OCI-LY7 (cell line): Measurements from ENCODE around the gene NGDN. TPM values are rescaled to one million over a fixed set of nuclear protein-coding genes. Genes with fewer than 3 reads are reported as not detected.

ENCODE experiments used
- BruUV-seq: library from RNA; stranded (reverse); fragments of 400-500 nt; replicated peaks from 2 replicates; lab custom pipeline; 2021; lab: Mats Ljungman, UMichigan
- CTCF ChIA-PET: fragments of 300-600 bp; sonication (Branson Sonifier 250); formaldehyde crosslinking; loops from one replicate; lab custom pipeline; 2022; ENCODE audit warnings: antibody characterized with exemption; ENCODE audit not compliant: unreplicated experiment; lab: Charles Lee
- POLR2A ChIA-PET: fragments of 300-600 bp; sonication (Branson Sonifier 250); formaldehyde crosslinking; loops from one replicate; lab custom pipeline; 2022; ENCODE audit warnings: antibody characterized with exemption; lab: Charles Lee
- DNase-seq: peaks from one replicate; pipeline ENCODE4 v3.0.0-alpha.2; 2015; ENCODE audit warnings: low spot score
- H2AFZ ChIP-seq: fragments of 200-600 bp; sonication (generic), shearing (Covaris generic); 2 replicates; pipeline ENCODE4 v1.6.1; 2014; ENCODE audit warnings: mild to moderate bottlenecking, antibody characterized with exemption, low read length, moderate library complexity
- H3K27ac ChIP-seq: fragments of 200-600 bp; sonication (generic); 2 replicates; pipeline ENCODE4 v1.5.1; 2014; ENCODE audit warnings: mixed run types, low read depth, mild to moderate bottlenecking, moderate library complexity, low read length, inconsistent platforms; ENCODE audit not compliant: poor library complexity, severe bottlenecking
- H3K36me3 ChIP-seq: fragments of 200-600 bp; sonication (generic); 2 replicates; pipeline ENCODE4 v1.6.1; 2014; ENCODE audit warnings: mild to moderate bottlenecking, antibody characterized with exemption, low read length, moderate library complexity, mixed read lengths; ENCODE audit not compliant: insufficient read depth
- H3K4me1 ChIP-seq: fragments of 200-600 bp; sonication (generic); 2 replicates; pipeline ENCODE4 v1.5.1; 2014; ENCODE audit warnings: mild to moderate bottlenecking, low read length; ENCODE audit not compliant: insufficient read depth, poor library complexity, severe bottlenecking
- H3K4me2 ChIP-seq: fragments of 200-600 bp; sonication (generic); 2 replicates; pipeline ENCODE4 v1.6.1; 2014; ENCODE audit warnings: mild to moderate bottlenecking, low read length
- H3K4me3 ChIP-seq: fragments of 200-600 bp; sonication (generic); 2 replicates; pipeline ENCODE4 v1.5.1; 2014; ENCODE audit warnings: mild to moderate bottlenecking, low read depth, low read length; ENCODE audit not compliant: poor library complexity, severe bottlenecking
- H3K79me2 ChIP-seq: fragments of 200-600 bp; sonication (generic); 2 replicates; pipeline ENCODE4 v1.6.1; 2016; ENCODE audit warnings: low read depth, mild to moderate bottlenecking, low read length, moderate library complexity, mixed read lengths; ENCODE audit not compliant: insufficient read depth
- H3K9me2 ChIP-seq: fragments of 200-600 bp; sonication (generic); 2 replicates; pipeline ENCODE4 v1.6.1; 2016; ENCODE audit warnings: mild to moderate bottlenecking, low read length, mixed read lengths; ENCODE audit not compliant: insufficient read depth
- H3K9me3 ChIP-seq: fragments of 200-600 bp; sonication (generic); 2 replicates; pipeline ENCODE4 v1.6.1; 2014; ENCODE audit warnings: mild to moderate bottlenecking, mixed run types, low read length, mixed read lengths
- H4K20me1 ChIP-seq: fragments of 200-600 bp; sonication (generic); 2 replicates; pipeline ENCODE4 v1.6.1; 2014; ENCODE audit warnings: mild to moderate bottlenecking, antibody characterized with exemption, low read length, moderate library complexity, mixed read lengths; ENCODE audit not compliant: insufficient read depth
- EZH2phosphoT487 ChIP-seq: fragments of 200-600 bp; sonication (generic); IDR thresholded peaks from 2 replicates; pipeline ENCODE4 v1.6.1; 2018; ENCODE audit warnings: low read depth, borderline replicate concordance, mild to moderate bottlenecking, mixed run types, antibody characterized with exemption, low read length, moderate library complexity, mixed read lengths
- intact Hi-C: fragments of 100-400 bp; cut with micrococcal nuclease; formaldehyde crosslinking; loops from one replicate; pipeline ENCODE4 v1.10.0; 2022; ENCODE audit not compliant: unreplicated experiment
- total RNA-seq, 2 experiments: library from RNA; depleted of rRNA in 1 of 2; stranded (reverse); fragments of >200 nt in 1 of 2; shearing (Covaris generic) in 1 of 2; gene quantifications; 2 replicates each; pipeline ENCODE4 v1.2.3, GENCODE V29; 2014 to 2022
- TF ChIP-seq, protein P1 (sequence below): fragments of 200-600 bp; sonication (generic); conservative IDR thresholded peaks from 2 replicates; pipeline ENCODE4 v1.5.1; 2014; ENCODE audit warnings: mild to moderate bottlenecking, antibody characterized with exemption, low read length, moderate library complexity, mixed read lengths

Gene NGDN
- total RNA-seq, 2 experiments from 2014 or later, result 53.6 to 57.5 TPM

DNA sequence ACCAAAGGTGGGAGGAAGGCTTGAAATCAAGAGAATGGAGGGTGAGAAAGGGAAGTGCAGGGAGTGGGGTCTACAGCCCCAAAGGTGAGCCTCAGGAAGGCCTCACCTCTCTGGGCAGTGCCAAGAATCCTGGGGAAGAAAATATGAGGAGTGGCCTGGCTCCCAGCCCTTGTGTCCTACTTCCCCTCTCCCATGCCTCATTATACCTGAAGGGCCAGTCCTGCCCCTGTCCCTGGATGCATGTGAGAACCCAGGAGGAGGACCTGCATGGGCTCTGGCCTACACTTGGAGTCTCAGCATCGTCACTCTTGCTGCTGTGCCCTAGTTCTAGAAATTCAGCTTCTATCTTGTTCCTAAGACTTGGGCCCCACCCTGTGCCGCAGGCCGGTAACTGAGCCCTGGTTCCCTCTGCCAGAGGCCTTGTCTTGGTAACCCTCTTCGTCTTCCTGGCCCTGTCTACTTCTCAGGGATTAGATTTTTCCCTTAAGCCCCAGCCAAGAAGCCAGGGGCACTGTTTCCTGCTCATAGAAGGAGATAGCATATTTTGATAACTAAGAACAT lies 23.1 kb upstream of the NGDN start:
- H3K36me3 ChIP-seq, result no peaks in the 10 kb centered on the region
- no peak overlapping the region for H2AFZ ChIP-seq
- CTCF ChIA-PET, result no interaction called here
- H3K4me2 ChIP-seq, result no peak overlapping the region
- no peaks in the 10 kb centered on the region for H3K9me2 ChIP-seq
- H4K20me1 ChIP-seq, result no peaks in the 10 kb centered on the region
- no peak for DNase-seq
- H3K27ac ChIP-seq, result no peak overlapping the region
- no peak for TF ChIP-seq EZH2phosphoT487
- TF ChIP-seq, protein P1, sequence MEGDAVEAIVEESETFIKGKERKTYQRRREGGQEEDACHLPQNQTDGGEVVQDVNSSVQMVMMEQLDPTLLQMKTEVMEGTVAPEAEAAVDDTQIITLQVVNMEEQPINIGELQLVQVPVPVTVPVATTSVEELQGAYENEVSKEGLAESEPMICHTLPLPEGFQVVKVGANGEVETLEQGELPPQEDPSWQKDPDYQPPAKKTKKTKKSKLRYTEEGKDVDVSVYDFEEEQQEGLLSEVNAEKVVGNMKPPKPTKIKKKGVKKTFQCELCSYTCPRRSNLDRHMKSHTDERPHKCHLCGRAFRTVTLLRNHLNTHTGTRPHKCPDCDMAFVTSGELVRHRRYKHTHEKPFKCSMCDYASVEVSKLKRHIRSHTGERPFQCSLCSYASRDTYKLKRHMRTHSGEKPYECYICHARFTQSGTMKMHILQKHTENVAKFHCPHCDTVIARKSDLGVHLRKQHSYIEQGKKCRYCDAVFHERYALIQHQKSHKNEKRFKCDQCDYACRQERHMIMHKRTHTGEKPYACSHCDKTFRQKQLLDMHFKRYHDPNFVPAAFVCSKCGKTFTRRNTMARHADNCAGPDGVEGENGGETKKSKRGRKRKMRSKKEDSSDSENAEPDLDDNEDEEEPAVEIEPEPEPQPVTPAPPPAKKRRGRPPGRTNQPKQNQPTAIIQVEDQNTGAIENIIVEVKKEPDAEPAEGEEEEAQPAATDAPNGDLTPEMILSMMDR, result no peak
- H3K79me2 ChIP-seq, result no peaks in the 10 kb centered on the region
- H3K9me3 ChIP-seq, result no peaks in the 10 kb centered on the region
- H3K4me3 ChIP-seq, result no peak overlapping the region
- H3K4me1 ChIP-seq, result no peaks in the 10 kb centered on the region
- POLR2A ChIA-PET, result no interaction called here
- BruUV-seq, result no TSS peak
- intact Hi-C loops, result no loop called here

DNA sequence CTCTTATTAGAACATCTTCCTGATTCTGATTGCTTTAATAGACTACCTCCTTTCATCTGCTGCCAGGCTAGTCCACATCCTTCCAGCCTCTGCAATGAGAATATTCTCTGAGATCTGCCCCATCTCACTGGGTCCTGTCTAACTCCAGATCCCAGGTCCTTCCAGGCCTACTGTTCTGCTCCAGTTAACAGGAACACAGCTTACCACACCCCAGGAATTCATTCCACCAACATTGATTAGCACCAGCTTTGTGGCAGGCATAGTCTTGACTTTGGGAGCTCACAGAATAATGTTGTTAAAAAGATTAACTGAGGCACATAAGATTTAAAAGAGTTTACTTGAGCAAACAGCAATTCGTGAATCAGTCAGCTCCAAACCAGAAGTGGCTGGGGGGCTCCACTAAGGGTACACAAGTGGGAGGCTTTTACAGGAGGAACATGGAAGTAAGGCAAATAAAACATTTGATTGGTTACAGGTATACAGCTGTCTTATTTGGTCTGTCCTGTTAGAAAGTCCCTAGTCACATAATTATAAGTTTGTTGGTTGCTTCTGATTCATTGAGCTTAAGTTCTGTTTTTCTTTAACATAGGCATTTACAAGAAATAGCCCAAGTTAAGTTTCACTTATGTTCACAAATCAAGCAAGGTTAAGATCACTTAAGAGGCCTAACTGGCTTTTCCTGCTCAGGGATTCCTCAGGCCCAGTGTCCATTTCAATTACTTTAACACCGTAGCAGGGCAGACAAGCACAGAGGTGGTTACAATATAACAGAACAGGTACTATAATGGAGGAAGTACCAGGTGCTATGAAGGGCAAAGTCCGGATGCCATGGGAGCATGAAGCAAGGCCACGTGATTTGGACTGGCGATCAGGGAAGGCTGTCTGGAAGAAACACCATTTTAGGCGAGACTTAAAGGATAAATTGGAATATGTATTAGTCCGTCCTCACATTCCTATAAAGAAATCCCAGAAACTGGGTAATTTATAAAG lies 21.8 kb upstream of the NGDN start:
- ChIA-PET CTCF (no interaction called here), POLR2A (interaction anchor here (1.1 kb wide), 1 partner anchor 12 kb away, joined by 3 read pairs; the partner anchor contains the start of gene MYH7)
- Histone ChIP-seq H3K9me2 (no peaks in the 10 kb centered on the region), H2AFZ (no peak overlapping the region), H3K9me3 (no peaks in the 10 kb centered on the region), H3K79me2 (no peaks in the 10 kb centered on the region), H4K20me1 (no peaks in the 10 kb centered on the region), H3K4me1 (no peaks in the 10 kb centered on the region), H3K4me3 (no peak overlapping the region), H3K36me3 (no peaks in the 10 kb centered on the region), H3K27ac (no peak overlapping the region), H3K4me2 (no peak overlapping the region)
- TF ChIP-seq EZH2phosphoT487, result no peak
- TF ChIP-seq, protein P1, result no peak
- no peak for DNase-seq
- no TSS peak for BruUV-seq
- intact Hi-C loops, result no loop called here
